Karpas-422 (cell line): Measurements from ENCODE around the gene NR1D1. TPM values are rescaled to one million over a fixed set of nuclear protein-coding genes. Genes with fewer than 3 reads are reported as not detected.

ENCODE experiments used
- DNase-seq: peaks from one replicate; pipeline ENCODE4 v3.0.0-alpha.2; 2015
- H2AFZ ChIP-seq: fragments of 200-600 bp; sonication (generic); 2 replicates; pipeline ENCODE4 v1.6.1; 2014; ENCODE audit warnings: antibody characterized with exemption, low read length, mixed read lengths
- H3K27ac ChIP-seq: fragments of 200-600 bp; sonication (generic); 2 replicates; pipeline ENCODE4 v1.5.1; 2014; ENCODE audit warnings: mild to moderate bottlenecking, low read length, moderate library complexity
- H3K27me3 ChIP-seq: fragments of 200-600 bp; sonication (generic); 2 replicates; pipeline ENCODE4 v1.6.1; 2014; ENCODE audit warnings: low read length, mixed read lengths
- H3K36me3 ChIP-seq: fragments of 200-600 bp; sonication (generic); 2 replicates; pipeline ENCODE4 v1.6.1; 2014; ENCODE audit warnings: low read length, mixed read lengths; ENCODE audit not compliant: insufficient read depth
- H3K4me1 ChIP-seq: fragments of 200-600 bp; sonication (generic); 2 replicates; pipeline ENCODE4 v1.6.1; 2014; ENCODE audit warnings: mild to moderate bottlenecking, low read length, mixed read lengths
- H3K4me2 ChIP-seq: fragments of 200-600 bp; sonication (generic); 2 replicates; pipeline ENCODE4 v1.6.1; 2014; ENCODE audit warnings: low read length, low read depth, mild to moderate bottlenecking; ENCODE audit not compliant: poor library complexity, severe bottlenecking
- H3K4me3 ChIP-seq: fragments of 200-600 bp; sonication (generic); 2 replicates; pipeline ENCODE4 v1.5.1; 2014; ENCODE audit warnings: mild to moderate bottlenecking, antibody characterized with exemption, low read length, mixed read lengths
- H3K79me2 ChIP-seq: fragments of 200-600 bp; sonication (generic); 2 replicates; pipeline ENCODE4 v1.6.1; 2014; ENCODE audit warnings: mild to moderate bottlenecking, low read length, mixed read lengths
- H3K9ac ChIP-seq: fragments of 200-600 bp; sonication (generic); 2 replicates; pipeline ENCODE4 v1.6.0; 2014; ENCODE audit warnings: low read length
- H3K9me2 ChIP-seq: fragments of 200-600 bp; sonication (generic), shearing (Covaris generic); replicated peaks from 2 replicates; pipeline ENCODE4 v1.6.0; 2014; ENCODE audit warnings: mild to moderate bottlenecking, low read length, moderate library complexity; ENCODE audit not compliant: insufficient read depth
- H3K9me3 ChIP-seq: fragments of 300-700, 200-600 bp; sonication (generic); 2 replicates; pipeline ENCODE4 v1.6.1; 2014; ENCODE audit warnings: low read length, mixed read lengths
- H4K20me1 ChIP-seq: fragments of 200-600 bp; sonication (generic); 2 replicates; pipeline ENCODE4 v1.6.1; 2014; ENCODE audit warnings: mild to moderate bottlenecking, antibody characterized with exemption, low read length, low read depth; ENCODE audit not compliant: insufficient read depth
- total RNA-seq: library from RNA; depleted of rRNA; stranded (reverse); fragments of >200 nt; shearing (Covaris generic); gene quantifications from 2 replicates; pipeline ENCODE4 v1.2.3, GENCODE V29; 2014; ENCODE audit warnings: low replicate concordance

The NR1D1 gene
- total RNA-seq, 1 experiment from 2014 or later = 0.67 TPM

DNA sequence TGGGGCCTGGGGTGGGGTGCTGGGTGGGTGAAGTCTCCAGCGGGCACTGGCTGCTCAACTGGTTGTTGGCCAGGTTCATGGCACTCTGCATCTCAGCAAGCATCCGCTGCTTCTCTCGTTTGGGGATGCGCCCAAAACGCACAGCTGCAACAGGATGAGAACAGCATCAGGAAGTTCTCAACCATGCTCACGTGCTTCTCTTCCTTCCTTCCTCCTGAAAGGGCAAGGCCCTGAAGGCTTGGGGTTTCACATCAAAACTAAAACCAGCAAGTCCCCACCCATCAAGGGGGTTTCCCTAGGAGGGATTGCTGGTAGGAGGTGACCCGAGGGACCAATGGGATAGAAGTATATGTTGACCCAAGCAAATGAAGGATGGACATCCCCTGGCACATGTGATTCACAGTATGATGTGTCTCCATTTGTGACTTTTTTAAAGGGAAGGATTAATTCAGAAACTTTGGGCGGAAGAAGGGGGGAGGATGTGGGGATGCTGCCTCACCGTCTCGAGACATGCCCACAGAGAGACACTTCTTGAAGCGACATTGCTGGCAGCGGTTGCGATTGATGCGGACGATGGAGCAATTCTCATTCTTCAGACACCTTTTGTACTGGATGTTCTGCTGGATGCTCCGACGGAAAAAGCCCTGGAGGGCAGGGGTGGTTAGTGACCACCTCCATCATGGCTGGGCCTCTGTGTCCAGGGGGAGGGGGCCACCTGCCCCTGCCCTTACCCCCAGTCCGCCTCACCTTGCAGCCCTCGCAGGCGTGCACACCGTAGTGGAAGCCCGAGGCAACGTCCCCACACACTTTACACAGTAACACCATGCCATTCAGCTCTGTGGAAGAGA, 4.2 kb downstream of the NR1D1 start:
- no peak overlapping the region for H2AFZ ChIP-seq

GRCh38 chr17:40095351-40095943, 4.9 kb downstream of the NR1D1 start:
- peaks cover 18% of the 10 kb centered on the region for H3K4me1 ChIP-seq

More for the DNA sequence above, 4.2 kb downstream of the NR1D1 start:
- H3K79me2 ChIP-seq = no peaks in the 10 kb centered on the region
- no peaks in the 10 kb centered on the region for H3K9me2 ChIP-seq
- peaks cover 26% of the 10 kb centered on the region for H3K4me1 ChIP-seq
- no peak overlapping the region for H3K27ac ChIP-seq
- DNase-seq = no peak
- no peak overlapping the region for H3K9ac ChIP-seq
- H3K27me3 ChIP-seq = 0 out of 2 replicates have a peak, but pooled peaks cover 6% of the 10 kb centered on the region
- H3K9me3 ChIP-seq = 0 out of 2 replicates have a peak, but pooled peaks cover 3% of the 10 kb centered on the region
- H4K20me1 ChIP-seq = no peaks in the 10 kb centered on the region
- H3K4me3 ChIP-seq = no peak overlapping the region
- H3K36me3 ChIP-seq = no peaks in the 10 kb centered on the region
- H3K4me2 ChIP-seq = no peak overlapping the region

DNA sequence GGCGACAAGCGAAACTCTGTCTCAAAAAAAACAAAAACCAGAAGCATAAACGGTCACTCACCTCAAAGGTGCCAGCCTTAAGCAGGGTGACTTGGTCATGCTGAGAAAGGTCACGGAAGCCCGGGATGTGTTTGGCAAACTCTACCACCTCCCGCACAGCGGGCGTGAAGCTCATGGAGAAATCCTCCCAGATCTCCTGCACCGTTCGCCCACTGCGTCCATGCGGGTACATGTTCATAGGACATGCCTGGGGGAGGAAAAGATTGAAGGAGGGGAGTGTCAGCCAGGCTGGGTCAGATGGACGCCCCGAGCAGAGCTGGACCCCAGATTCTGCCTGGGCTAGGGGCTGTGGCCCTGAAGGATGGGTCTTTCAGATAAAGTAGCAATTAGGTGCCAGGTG, 5.5 kb downstream of the NR1D1 start:
- H3K4me3 ChIP-seq = no peak overlapping the region
- no peak overlapping the region for H3K9ac ChIP-seq
- no peaks in the 10 kb centered on the region for H4K20me1 ChIP-seq
- no peak for DNase-seq
- H3K9me2 ChIP-seq = no peaks in the 10 kb centered on the region
- H2AFZ ChIP-seq = no peak overlapping the region
- H3K27ac ChIP-seq = no peak overlapping the region
- H3K27me3 ChIP-seq = 0 out of 2 replicates have a peak, but pooled peaks cover 3% of the 10 kb centered on the region
- 0 out of 2 replicates have a peak, but pooled peaks cover 3% of the 10 kb centered on the region for H3K9me3 ChIP-seq
- no peaks in the 10 kb centered on the region for H3K36me3 ChIP-seq
- H3K4me2 ChIP-seq = no peak overlapping the region
- H3K79me2 ChIP-seq = no peaks in the 10 kb centered on the region
- H3K4me1 ChIP-seq = peaks cover 13% of the 10 kb centered on the region

More at GRCh38 chr17:40095351-40095943, 4.9 kb downstream of the NR1D1 start:
- H3K27ac ChIP-seq = no peak overlapping the region
- H3K79me2 ChIP-seq = no peaks in the 10 kb centered on the region
- no peak overlapping the region for H3K4me3 ChIP-seq
- H3K36me3 ChIP-seq = no peaks in the 10 kb centered on the region
- H3K4me2 ChIP-seq = no peak overlapping the region
- DNase-seq = no peak
- H3K9me3 ChIP-seq = 0 out of 2 replicates have a peak, but pooled peaks cover 3% of the 10 kb centered on the region
- H3K27me3 ChIP-seq = 0 out of 2 replicates have a peak, but pooled peaks cover 6% of the 10 kb centered on the region
- no peaks in the 10 kb centered on the region for H3K9me2 ChIP-seq
- H4K20me1 ChIP-seq = no peaks in the 10 kb centered on the region
- no peak overlapping the region for H3K9ac ChIP-seq
- H2AFZ ChIP-seq = no peak overlapping the region

DNA sequence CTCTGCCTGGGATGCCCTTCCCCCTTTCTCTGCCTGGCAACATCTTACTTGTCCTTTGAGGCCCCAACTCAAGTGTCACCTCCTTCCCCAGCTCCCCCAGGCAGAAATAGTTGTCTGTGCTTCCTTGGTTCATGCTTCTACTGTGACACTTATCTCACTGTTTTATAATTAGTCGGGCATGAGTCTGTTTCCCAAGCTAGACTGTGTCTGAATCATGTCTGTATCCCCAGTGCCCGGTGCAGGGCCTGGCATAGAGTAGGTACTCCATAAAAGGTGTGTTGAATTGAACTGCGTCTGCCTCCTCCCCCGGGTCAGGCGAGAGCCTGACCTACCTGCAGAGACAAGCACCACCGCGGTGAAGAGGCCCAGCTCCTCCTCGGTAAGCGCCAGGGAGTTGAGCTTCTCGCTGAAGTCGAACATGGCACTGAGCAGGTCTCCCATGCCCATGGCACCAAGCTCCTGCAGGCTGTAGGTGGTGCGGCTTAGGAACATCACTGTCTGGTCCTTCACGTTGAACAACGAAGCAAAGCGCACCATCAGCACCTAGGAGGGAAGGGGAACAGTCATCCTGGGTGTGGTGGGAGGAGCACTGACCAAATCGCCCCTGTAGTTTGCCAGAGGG, 6.7 kb downstream of the NR1D1 start:
- peaks cover 3% of the 10 kb centered on the region for H3K4me1 ChIP-seq

GRCh38 chr17:40093005-40093579, 7.3 kb downstream of the NR1D1 start:
- Histone ChIP-seq H3K4me3 (no peak overlapping the region), H4K20me1 (no peaks in the 10 kb centered on the region), H3K9ac (no peak overlapping the region), H2AFZ (no peak overlapping the region), H3K4me1 (no peaks in the 10 kb centered on the region), H3K9me3 (no peaks in the 10 kb centered on the region), H3K4me2 (no peak overlapping the region), H3K36me3 (no peaks in the 10 kb centered on the region), H3K9me2 (no peaks in the 10 kb centered on the region), H3K79me2 (no peaks in the 10 kb centered on the region), H3K27me3 (no peaks in the 10 kb centered on the region), H3K27ac (no peak overlapping the region)
- no peak for DNase-seq

More for the DNA sequence above, 6.7 kb downstream of the NR1D1 start:
- Histone ChIP-seq H3K36me3 (no peaks in the 10 kb centered on the region), H3K9me3 (no peaks in the 10 kb centered on the region), H3K27me3 (no peaks in the 10 kb centered on the region), H2AFZ (no peak overlapping the region), H3K4me2 (no peak overlapping the region), H3K27ac (no peak overlapping the region), H3K4me3 (no peak overlapping the region), H3K79me2 (no peaks in the 10 kb centered on the region), H4K20me1 (no peaks in the 10 kb centered on the region), H3K9me2 (no peaks in the 10 kb centered on the region), H3K9ac (no peak overlapping the region)
- DNase-seq = no peak

DNA sequence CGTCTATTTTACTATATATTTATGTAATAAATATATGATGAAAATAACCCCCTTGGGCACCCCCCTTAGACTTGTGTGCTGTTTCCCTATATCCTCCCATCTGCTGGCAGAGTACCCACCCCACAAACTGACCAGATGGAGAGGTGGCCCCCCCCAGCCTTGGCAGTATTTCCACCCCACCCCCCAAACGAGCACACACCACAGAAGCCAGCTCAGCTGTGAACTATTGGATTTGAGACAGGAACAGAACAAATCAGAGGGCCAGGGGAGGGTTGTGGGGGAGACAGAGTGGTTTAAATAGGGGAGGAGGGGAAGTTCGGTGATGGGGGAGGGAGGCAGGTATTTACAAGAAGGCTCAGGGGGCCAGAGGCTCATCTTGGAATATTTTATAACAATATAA, 7.8 kb downstream of the NR1D1 start:
- no peaks in the 10 kb centered on the region for H3K4me1 ChIP-seq
- no peaks in the 10 kb centered on the region for H3K9me3 ChIP-seq
- no peaks in the 10 kb centered on the region for H3K36me3 ChIP-seq
- H3K79me2 ChIP-seq = no peaks in the 10 kb centered on the region
- H2AFZ ChIP-seq = no peak overlapping the region
- H3K9me2 ChIP-seq = no peaks in the 10 kb centered on the region
- H3K9ac ChIP-seq = no peak overlapping the region
- H4K20me1 ChIP-seq = no peaks in the 10 kb centered on the region
- H3K27ac ChIP-seq = no peak overlapping the region
- no peaks in the 10 kb centered on the region for H3K27me3 ChIP-seq
- no peak overlapping the region for H3K4me2 ChIP-seq
- no peak overlapping the region for H3K4me3 ChIP-seq
- no peak for DNase-seq

DNA sequence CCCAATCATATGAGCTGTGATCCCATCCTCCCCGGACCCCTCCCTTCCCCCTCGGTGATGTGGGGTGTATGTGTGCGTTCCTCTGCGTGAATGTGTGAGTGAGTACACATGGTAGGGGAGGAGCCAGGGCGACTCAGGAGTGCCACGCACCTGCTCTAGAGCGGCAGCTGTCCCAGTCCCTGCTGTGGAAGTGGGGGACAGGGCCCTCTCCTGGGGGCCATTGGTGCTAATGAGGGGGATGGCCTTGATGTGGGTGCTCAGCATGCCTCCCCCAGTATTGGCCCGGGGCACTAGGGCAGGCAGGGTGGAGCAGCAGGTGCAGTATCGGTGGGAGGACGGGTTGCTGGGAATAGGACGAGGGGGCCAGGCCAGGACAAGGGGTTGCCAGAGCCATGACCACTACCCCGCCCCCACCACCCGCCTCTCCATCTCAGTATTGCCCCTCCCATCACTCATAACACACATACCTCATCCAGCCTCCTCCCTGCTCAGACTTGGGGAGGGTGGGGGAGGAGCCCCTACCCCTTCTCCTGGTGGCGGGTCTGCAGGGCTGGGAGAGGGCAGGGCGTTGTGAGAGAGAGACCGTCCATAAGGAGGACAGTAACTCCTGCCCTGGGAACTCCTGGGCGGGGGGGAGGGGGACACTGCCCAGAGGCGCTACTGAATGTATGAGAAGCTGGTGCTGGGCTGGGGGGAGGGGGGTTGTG, 8.5 kb downstream of the NR1D1 start:
- H3K27me3 ChIP-seq = no peaks in the 10 kb centered on the region
- no peaks in the 10 kb centered on the region for H4K20me1 ChIP-seq
- H3K4me1 ChIP-seq = no peaks in the 10 kb centered on the region
- no peaks in the 10 kb centered on the region for H3K9me2 ChIP-seq
- H2AFZ ChIP-seq = no peak overlapping the region
- no peak overlapping the region for H3K4me2 ChIP-seq
- H3K4me3 ChIP-seq = no peak overlapping the region
- no peak for DNase-seq
- H3K9me3 ChIP-seq = no peaks in the 10 kb centered on the region
- H3K36me3 ChIP-seq = no peaks in the 10 kb centered on the region
- no peak overlapping the region for H3K9ac ChIP-seq
- no peak overlapping the region for H3K27ac ChIP-seq
- no peaks in the 10 kb centered on the region for H3K79me2 ChIP-seq
